ENCODE results near the gene BPIFA2.
"Not testable (repeated sequence)": the region's sequence is repeated elsewhere in the genome, so short reads cannot be mapped to it uniquely, and the experiment has no call there.

- not testable (repeated sequence) for TF ChIP-seq CTCF (conservative IDR thresholded peaks at IDR 0.05; ENCODE audit: low read depth, low read length); EZH2 (IDR thresholded peaks at IDR 0.05; ENCODE audit: low read length, unreplicated experiment)
These were observed 45.7 kb upstream of the BPIFA2 start for GRCh38 chr20:33122297-33122696.

All from PC-3 (cell line).